ENCODE results near the gene DCLRE1B.

DCLRE1B gene

DNA sequence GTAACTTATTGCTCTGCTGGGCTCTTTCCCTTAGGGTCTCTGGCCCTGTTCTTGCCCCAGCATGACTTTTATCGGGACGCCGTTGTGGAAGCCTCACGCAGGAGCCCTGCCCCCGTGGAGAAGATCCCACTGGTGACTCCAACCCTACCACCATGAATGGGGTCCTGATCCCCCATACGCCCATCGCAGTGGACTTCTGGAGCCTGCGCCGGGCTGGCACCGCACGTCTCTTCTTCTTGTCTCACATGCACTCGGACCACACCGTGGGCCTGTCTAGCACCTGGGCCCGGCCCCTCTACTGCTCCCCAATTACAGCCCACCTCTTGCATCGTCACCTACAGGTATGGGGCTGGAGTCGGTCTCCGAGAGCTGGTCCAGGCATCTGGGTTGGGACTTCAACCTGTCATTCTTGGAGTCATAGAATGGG, 322 bp downstream of the DCLRE1B start:
- TF ChIP-seq, protein P1, sequence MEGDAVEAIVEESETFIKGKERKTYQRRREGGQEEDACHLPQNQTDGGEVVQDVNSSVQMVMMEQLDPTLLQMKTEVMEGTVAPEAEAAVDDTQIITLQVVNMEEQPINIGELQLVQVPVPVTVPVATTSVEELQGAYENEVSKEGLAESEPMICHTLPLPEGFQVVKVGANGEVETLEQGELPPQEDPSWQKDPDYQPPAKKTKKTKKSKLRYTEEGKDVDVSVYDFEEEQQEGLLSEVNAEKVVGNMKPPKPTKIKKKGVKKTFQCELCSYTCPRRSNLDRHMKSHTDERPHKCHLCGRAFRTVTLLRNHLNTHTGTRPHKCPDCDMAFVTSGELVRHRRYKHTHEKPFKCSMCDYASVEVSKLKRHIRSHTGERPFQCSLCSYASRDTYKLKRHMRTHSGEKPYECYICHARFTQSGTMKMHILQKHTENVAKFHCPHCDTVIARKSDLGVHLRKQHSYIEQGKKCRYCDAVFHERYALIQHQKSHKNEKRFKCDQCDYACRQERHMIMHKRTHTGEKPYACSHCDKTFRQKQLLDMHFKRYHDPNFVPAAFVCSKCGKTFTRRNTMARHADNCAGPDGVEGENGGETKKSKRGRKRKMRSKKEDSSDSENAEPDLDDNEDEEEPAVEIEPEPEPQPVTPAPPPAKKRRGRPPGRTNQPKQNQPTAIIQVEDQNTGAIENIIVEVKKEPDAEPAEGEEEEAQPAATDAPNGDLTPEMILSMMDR (IDR thresholded peaks at IDR 0.05; ENCODE audit: control insufficient read depth, extremely low read depth, insufficient read depth): no peak
- H3K4me3 ChIP-seq (ENCODE audit: low read depth, low read length): peak overlapping the region; percentile 86
- DNase-seq (ENCODE audit: low read depth): no peak

DNA sequence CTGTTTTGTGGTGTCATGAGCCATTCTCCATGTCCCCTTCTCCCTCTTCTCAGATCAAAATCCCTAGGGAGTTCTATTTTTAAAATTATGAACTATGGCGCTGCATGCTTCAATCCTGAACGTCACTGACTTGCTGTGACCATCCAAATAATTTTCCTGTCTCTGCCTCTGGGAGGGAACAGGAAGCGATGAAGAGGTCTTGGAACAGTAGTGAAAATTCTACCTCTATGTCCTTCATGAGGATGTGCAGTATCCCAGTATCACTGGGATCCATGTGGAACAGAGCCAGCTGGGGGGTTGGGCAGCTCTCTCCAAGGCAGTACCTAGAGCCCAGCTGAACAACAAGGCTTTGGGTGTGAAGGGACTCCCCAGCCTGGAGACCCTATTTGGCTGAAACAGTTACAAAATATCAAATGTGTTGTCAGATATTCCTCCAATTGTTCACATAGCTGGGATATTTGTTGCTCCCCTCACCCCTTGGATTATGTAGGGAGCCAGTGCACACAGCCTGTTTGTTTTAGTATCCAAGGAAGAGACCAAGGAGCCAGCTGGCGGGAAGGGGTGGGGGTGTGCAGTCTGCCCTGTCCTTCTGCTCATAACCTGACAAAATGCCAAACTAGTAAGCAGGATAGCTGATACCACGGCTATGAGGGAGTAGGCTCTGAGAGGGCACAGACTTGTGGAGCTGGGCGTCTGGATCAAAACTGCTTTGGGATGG, 7.6 kb downstream of the DCLRE1B start:
- H3K4me3 ChIP-seq (ENCODE audit: low read depth, low read length): peak overlapping the region; percentile 2; the same call in 1 of the 2 replicates
- TF ChIP-seq, protein P1 (IDR thresholded peaks at IDR 0.05; ENCODE audit: control insufficient read depth, extremely low read depth, insufficient read depth): no peak
- DNase-seq (ENCODE audit: low read depth): peak; percentile 62

DNA sequence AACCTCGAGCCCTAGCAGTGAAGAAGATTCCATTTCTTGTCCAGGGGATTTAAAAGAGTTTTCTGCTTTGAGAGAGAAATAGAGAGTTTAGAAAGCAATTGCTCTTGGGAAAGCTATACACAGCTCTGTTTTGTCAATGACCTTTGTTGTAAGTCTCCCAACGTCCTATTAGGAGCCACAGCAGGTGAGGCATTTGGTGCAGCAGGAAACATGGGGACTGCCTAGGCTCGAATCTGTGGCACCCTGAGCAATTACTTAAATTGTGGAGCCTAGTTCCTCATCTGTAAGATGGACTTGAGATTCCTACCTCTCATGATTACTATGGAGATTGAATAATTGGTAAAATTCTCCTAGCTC, 8.2 kb downstream of the DCLRE1B start:
- H3K4me3 ChIP-seq (ENCODE audit: low read depth, low read length): no peak overlapping the region
- TF ChIP-seq, protein P1 (IDR thresholded peaks at IDR 0.05; ENCODE audit: control insufficient read depth, extremely low read depth, insufficient read depth): no peak
- DNase-seq (ENCODE audit: low read depth): no peak

DNA sequence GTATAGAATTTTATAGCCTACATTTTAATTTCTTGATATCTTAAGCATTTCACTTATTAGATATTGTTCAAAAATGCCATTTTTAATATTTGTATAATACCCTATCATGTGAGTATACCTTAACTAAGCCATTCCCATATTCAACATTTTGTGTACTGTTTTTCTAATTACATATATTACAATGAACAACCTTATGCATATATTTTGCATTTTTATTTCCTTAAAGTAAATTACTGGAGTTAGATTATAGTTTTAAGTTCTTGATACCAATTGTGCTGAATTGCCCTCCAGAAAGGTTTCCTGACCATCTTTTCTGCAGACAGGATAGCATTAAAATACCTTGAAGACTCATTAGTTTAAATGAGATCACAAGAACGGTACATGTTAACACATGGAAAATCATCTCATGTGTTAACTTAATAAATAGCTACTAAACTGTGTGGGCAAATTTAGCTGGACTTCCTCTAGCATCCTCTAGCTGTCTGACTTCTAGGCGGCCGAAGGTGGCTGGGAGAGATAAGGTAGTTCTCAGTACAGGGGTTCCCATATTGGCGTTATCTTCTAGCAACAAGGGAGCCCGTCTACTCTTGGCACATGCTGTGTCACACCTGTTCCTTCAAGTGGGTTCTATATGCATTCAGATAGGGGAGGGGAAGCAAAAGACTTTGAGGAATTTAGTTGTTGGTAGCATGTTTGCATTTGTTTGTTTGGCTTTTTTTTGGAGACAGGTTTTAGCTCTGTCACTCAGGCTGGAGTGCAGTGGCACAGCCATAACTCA, 8.9 kb downstream of the DCLRE1B start:
- TF ChIP-seq, protein P1 (IDR thresholded peaks at IDR 0.05; ENCODE audit: control insufficient read depth, extremely low read depth, insufficient read depth): no peak
- DNase-seq (ENCODE audit: low read depth): no peak
- no peak overlapping the region for H3K4me3 ChIP-seq (ENCODE audit: low read depth, low read length)

DNA sequence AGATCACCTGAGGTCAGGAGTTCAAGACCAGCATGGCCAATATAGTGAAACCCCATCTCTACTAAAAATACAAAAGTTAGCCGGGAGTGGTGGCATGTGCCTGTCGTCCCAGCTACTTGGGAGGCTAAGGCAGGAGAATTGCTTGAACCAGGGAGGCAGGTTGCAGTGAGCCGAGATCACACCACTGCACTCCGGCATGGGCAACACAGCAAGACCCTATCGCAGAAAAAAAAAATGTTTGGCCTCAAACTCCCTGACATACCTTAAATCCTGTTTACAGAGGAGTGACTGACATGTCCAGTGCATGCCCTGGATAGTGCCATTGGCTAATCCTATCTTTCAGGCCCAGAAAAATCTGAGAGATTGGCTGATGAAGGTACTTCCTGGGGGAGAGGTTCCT, 11.8 kb downstream of the DCLRE1B start:
- TF ChIP-seq, protein P1 (IDR thresholded peaks at IDR 0.05; ENCODE audit: control insufficient read depth, extremely low read depth, insufficient read depth): no peak
- no peak overlapping the region for H3K4me3 ChIP-seq (ENCODE audit: low read depth, low read length)
- DNase-seq (ENCODE audit: low read depth): no peak

DNA sequence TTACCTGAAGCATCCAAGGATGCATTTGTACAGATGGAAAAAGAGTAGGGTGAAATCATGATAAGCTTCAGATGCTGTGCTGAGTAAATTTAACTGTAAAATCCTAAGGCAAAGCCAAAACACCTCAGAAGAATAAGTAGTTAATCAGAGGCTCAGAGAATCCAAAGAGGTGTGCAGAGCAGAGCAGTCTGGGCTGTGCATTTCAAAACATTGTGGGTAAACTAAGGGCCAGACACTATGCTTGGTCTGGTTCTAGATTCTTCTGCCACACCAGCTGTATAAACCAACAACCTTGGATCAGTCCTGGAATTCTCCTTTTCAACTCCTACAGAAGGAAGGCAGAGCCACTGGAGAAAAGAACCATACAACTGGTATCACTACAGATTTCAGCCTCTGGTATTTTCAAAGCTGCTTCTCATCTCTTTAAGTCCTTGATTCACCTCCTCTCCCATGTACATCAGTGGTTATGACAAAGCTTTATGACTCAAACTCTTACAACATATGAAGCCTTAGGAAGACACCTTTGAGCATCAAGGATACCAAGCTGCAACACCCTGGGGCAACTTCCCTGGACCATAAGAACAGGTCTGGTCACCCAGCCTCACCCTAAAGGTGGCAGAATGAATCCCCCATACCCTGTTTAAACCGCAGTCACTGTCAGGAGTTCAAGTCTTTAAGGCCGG, 12.4 kb downstream of the DCLRE1B start:
- TF ChIP-seq, protein P1 (IDR thresholded peaks at IDR 0.05; ENCODE audit: control insufficient read depth, extremely low read depth, insufficient read depth): no peak
- DNase-seq (ENCODE audit: low read depth): no peak
- H3K4me3 ChIP-seq (ENCODE audit: low read depth, low read length): no peak overlapping the region

All from LNCaP clone FGC (cell line).